GM19468 (cell line): ENCODE data around the gene MYBPH.

Experiments used
- ATAC-seq: cut with Tn5 transposase; IDR thresholded peaks from one replicate; pipeline ENCODE4 v1.9.1; 2021; ENCODE audit warnings: mild to moderate bottlenecking, moderate library complexity, moderate number of reproducible peaks; ENCODE audit not compliant: unreplicated experiment; ENCODE audit errors: extremely low read depth

MYBPH gene

DNA sequence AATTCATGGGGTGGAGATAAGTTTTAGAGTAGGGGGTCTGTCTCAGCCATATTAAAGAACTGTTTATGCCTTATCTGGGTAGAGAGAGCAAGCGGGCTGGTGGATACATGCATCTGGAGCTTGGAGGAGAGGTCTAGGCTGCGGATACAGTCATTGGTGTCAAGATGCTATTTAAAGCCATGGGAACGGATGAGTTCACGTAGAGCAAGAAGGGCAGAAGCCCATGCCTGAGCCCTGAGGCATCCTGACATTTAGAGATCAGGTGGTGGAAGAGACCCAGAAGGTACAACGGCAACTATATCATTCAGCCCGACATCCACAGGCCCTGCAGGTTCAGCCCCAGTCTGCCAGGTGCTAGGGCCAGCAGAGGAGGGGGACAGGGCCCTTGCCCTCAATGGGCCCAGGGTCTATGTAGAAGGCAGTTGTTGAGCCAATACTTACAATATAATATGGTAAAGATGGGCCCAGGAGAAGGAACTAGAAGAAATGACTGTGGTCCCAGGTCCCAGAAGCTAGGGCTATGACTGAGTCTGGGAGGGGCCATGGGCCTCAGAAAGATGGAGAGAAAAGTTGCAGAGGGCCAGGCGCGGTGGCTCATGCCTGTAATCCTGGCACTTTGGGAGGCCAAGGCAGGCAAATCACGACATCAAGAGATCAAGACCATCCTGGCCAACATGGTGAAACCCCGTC, 26.0 kb upstream of the MYBPH start:
- no peak for ATAC-seq

DNA sequence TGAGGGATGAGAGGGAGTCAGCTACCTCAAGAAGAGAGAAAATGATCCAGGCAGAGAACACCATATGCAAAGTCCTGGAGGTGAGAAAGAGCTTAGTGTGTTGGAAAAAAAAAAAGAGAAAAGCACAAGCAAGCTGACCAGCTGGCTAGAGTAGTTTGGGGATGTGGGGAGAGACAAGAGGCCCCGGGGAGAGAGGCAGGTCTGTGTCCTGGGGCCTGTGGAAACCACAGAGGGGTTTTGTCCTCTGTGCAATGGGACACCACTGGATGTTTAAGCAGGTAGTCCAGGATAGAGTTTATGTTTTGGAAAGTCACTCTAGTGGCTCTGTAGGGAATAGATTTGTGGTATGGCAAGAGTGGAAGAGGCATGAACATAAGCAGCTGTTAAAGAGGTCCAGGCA, 25.3 kb upstream of the MYBPH start:
- ATAC-seq, result no peak

- no peak for ATAC-seq
Measured at GRCh38 chr1:203199816-203200571, 24.4 kb upstream of the MYBPH start.

GRCh38 chr1:203199481-203199815, 23.8 kb upstream of the MYBPH start:
- no peak for ATAC-seq

- no peak for ATAC-seq
Measured at GRCh38 chr1:203199002-203199401, 23.4 kb upstream of the MYBPH start.

- no peak for ATAC-seq
Measured at GRCh38 chr1:203197625-203198024, 22.0 kb upstream of the MYBPH start.

GRCh38 chr1:203196371-203196770, 20.7 kb upstream of the MYBPH start:
- ATAC-seq, result no peak

DNA sequence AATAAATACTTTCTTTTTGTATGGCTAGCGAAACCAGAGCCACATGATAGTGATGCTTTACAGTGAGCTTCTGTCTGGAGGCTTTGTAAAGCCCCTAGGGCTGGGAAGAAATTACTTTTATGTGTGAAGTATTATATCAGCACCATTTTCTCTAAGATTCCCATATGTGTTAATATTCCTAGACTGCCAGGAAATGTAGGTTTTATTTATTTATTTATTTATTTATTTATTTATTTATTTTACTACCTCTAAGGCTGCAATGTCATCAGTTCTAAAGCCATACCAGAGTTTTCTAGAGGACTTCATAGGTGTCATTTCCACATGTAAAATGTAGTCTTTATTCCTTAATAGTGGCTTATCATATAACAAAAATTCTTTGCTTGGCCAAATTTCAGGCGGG, 15.3 kb upstream of the MYBPH start:
- no peak for ATAC-seq

GRCh38 chr1:203189951-203190352, 14.3 kb upstream of the MYBPH start:
- no peak for ATAC-seq

DNA sequence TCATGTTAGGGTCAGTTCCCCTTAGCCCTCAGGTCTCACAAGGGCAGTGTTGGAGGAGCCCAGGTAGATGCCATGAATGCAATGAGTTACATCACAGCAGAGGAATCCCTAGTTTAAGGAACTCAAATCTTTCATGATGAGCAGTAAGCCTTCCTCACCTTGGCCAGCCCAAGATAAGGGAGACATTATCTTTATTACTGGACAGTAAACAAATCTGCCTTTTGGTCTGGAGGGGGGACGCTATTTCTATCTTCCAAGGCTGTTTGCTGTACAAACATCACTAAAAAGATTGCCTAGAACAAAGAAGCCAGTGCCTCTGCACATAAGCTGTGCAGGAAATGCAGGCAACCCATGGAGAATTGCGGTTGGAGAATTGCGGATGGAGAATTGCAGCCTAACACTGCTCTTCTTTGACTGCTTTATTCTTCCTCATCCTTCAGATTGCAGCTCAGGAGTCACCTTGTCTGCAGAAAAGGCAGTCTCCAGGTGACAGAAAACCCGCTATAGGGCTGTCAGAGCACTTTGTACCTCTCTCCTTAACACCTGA, 13.1 kb upstream of the MYBPH start:
- ATAC-seq, result no peak

- no peak for ATAC-seq
Measured at GRCh38 chr1:203187689-203188264, 12.2 kb upstream of the MYBPH start.

- ATAC-seq, result no peak
Measured at GRCh38 chr1:203187304-203187685, 11.7 kb upstream of the MYBPH start.

GRCh38 chr1:203186446-203187303, 11.0 kb upstream of the MYBPH start, which contains the start of gene CHI3L1:
CHI3L1 (minus strand) TSS chr1:203186704; CDS start chr1:203186623, 81 bp downstream.
- no peak for ATAC-seq

- ATAC-seq, result no peak
Measured at GRCh38 chr1:203186091-203186445, 10.4 kb upstream of the MYBPH start.

DNA sequence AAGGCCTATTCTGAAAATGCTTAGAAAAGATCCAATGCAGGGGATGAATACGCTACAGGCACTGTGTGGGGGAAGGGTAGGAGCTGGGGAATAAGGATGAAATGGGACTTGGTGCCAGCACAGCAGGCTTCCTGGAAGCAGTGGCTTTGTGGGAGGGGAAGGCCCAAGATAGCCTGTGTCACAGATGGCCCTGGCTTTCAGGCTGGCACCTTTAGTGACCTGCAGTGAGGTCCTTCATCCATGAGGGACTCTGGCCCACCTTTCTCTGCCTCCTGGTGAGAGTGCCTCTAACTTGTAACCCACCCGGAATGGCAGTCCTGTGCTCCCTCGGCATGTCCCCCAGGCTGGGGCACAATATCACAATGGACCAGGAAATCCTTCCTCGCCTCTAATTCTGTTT, 10.0 kb upstream of the MYBPH start:
- no peak for ATAC-seq

GRCh38 chr1:203185061-203185461, 9.4 kb upstream of the MYBPH start:
- ATAC-seq, result no peak

- ATAC-seq, result no peak
Measured at GRCh38 chr1:203184467-203184866, 8.8 kb upstream of the MYBPH start.

GRCh38 chr1:203183828-203184227, 8.2 kb upstream of the MYBPH start:
- no peak for ATAC-seq

DNA sequence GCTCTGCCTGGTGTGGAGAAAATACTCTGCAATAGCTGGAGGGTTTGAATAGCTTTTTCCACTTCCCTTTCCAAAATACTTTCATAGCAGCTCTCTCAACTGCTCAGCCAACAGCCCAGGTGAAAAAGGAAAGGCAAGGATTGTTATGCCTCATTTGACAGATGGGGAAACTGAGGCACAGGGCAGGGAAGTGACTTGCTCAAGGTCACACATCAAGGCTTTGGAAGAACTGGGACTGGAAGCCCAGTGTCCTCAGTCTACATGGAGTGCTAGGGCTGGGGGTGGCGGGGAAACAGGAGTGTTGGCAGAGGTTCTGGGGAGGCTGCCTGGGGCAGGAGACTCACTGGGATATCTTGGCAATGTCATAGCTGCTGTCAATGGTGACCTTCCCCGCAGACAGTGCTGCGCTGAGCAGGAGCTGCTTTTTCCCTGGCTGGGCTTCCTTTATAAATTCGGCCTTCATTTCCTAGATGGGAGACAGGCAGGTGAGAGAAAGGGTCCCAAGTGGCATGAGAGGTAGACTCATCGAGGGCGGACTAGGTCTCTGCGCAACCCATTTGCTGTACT, 6.8 kb upstream of the MYBPH start:
- no peak for ATAC-seq
